HepG2 (cell line): ENCODE results near the gene CD248. TPM values are rescaled to one million over a fixed set of nuclear protein-coding genes. Genes with fewer than 3 reads are reported as not detected.

ENCODE experiments used
- BHLHE40 ChIP-seq: IDR thresholded peaks from 2 replicates; pipeline ENCODE4 v1.6.1; 2011; ENCODE audit warnings: low read length, improper control_type of control experiment
- DBP ChIP-seq: sonication (generic); formaldehyde crosslinking; IDR thresholded peaks from 2 replicates; pipeline ENCODE4 v1.4.0; 2020; ENCODE audit warnings: missing genetic modification reagents; ENCODE audit errors: not compliant biosample characterization
- E2F2 ChIP-seq: sonication (generic); formaldehyde crosslinking; IDR thresholded peaks from 2 replicates; pipeline ENCODE4 v1.4.0; 2020; ENCODE audit warnings: missing genetic modification reagents, borderline replicate concordance
- LBX2 ChIP-seq: sonication (generic); formaldehyde crosslinking; IDR thresholded peaks from 2 replicates; pipeline ENCODE4 v1.5.0; 2020; ENCODE audit warnings: missing genetic modification reagents, mild to moderate bottlenecking, borderline replicate concordance
- MAZ ChIP-seq, 2 experiments: sonication (generic) in 1 of 2; formaldehyde crosslinking in 1 of 2; IDR thresholded peaks; 2 replicates each; pipeline versions ENCODE4 v1.5.0 to v1.6.1; 2012 to 2020; ENCODE audit warnings: low read depth in 2 of 2, mild to moderate bottlenecking in 2 of 2, borderline replicate concordance in 1 of 2, improper control_type of control experiment in 1 of 2, low read length in 1 of 2, missing genetic modification reagents in 1 of 2, moderate library complexity in 1 of 2
- PAXIP1 ChIP-seq: sonication (generic); formaldehyde crosslinking; conservative IDR thresholded peaks from 2 replicates; pipeline ENCODE4 v1.4.0; 2020; ENCODE audit warnings: mild to moderate bottlenecking, missing genetic modification reagents, moderate library complexity
- PCBP1 ChIP-seq: fragments of 200-400 bp; formaldehyde crosslinking; IDR thresholded peaks from 2 replicates; pipeline ENCODE4 v1.6.1; 2017; ENCODE audit warnings: mild to moderate bottlenecking, low read depth, low read length, borderline replicate concordance
- PCBP2 ChIP-seq: fragments of 200-400 bp; formaldehyde crosslinking; optimal IDR thresholded peaks from 2 replicates; pipeline ENCODE3; 2018; ENCODE audit warnings: low read length, low read depth; ENCODE audit not compliant: poor library complexity, severe bottlenecking
- PHF8 ChIP-seq: sonication (generic); formaldehyde crosslinking; IDR thresholded peaks from 2 replicates; pipeline ENCODE4 v1.5.0; 2020; ENCODE audit warnings: missing genetic modification reagents
- RORA ChIP-seq: sonication (generic); formaldehyde crosslinking; IDR thresholded peaks from 2 replicates; pipeline ENCODE4 v1.5.0; 2020; ENCODE audit warnings: mild to moderate bottlenecking, missing genetic modification reagents, moderate library complexity
- TEAD2 ChIP-seq: sonication (generic); formaldehyde crosslinking; IDR thresholded peaks from 2 replicates; pipeline ENCODE4 v1.9.0; 2021; ENCODE audit warnings: missing genetic modification reagents
- ZNF121 ChIP-seq: sonication (generic); formaldehyde crosslinking; IDR thresholded peaks from 2 replicates; pipeline ENCODE4 v1.5.0; 2020; ENCODE audit warnings: mild to moderate bottlenecking, missing genetic modification reagents
- ZNF136 ChIP-seq: sonication (generic); formaldehyde crosslinking; IDR thresholded peaks from 2 replicates; pipeline ENCODE4 v1.8.1; 2022; ENCODE audit warnings: low read depth, mild to moderate bottlenecking, moderate library complexity, missing genetic modification reagents
- ZNF18 ChIP-seq: sonication (generic); formaldehyde crosslinking; IDR thresholded peaks from 2 replicates; pipeline ENCODE4 v1.8.0; 2022; ENCODE audit warnings: mild to moderate bottlenecking, missing genetic modification reagents; ENCODE audit not compliant: insufficient replicate concordance
- ZNF180 ChIP-seq: sonication (generic); formaldehyde crosslinking; IDR thresholded peaks from 2 replicates; pipeline ENCODE4 v1.4.0; 2020; ENCODE audit warnings: low read depth, missing genetic modification reagents, borderline replicate concordance
- ZNF768 ChIP-seq: sonication (generic); formaldehyde crosslinking; IDR thresholded peaks from 2 replicates; pipeline ENCODE4 v1.4.0; 2020; ENCODE audit warnings: missing genetic modification reagents
- ZSCAN29 ChIP-seq: sonication (generic); formaldehyde crosslinking; conservative IDR thresholded peaks from 2 replicates; pipeline ENCODE4 v1.4.0; 2020; ENCODE audit warnings: mild to moderate bottlenecking, missing genetic modification reagents
- polyA plus RNA-seq, 8 experiments: library from polyadenylated mRNA; depleted of rRNA in 3 of 8; stranded (reverse) in 7 of 8; unstranded in 1 of 8; fragments of >200 nt; fragmentation: Illumina TruSeq in 4 of 8; extraction: Trizol in 4 of 8; gene quantifications; 2 replicates each; pipeline versions ENCODE4 v1.2.1 to v1.2.3, GENCODE V29; 2011 to 2016; ENCODE audit warnings: low read depth in 4 of 8, missing spikeins in 1 of 8, mixed read lengths in 1 of 8; ENCODE audit not compliant: insufficient read depth in 1 of 8
- total RNA-seq, 5 experiments: library from RNA; depleted of rRNA; stranded (reverse); fragments of >200 nt; fragmentation: Illumina TruSeq; extraction: Trizol; gene quantifications; 2 replicates each; pipeline ENCODE4 v1.2.3, GENCODE V29; 2016; ENCODE audit warnings: low read depth in 1 of 5

The CD248 gene
- total and polyA plus RNA-seq, 2 of the 13 experiments (the other 11 are each of a cell fraction or from before 2014, with no cell fraction given): 0.25 to 0.35 TPM

- 0 out of 2 replicates have a peak, but pooled peaks have one; percentile 2 for TF ChIP-seq MAZ (IDR thresholded peaks at IDR 0.05; ENCODE audit: borderline replicate concordance, low read depth, low read length)
- TF ChIP-seq MAZ (CRISPR knock-in tag; IDR thresholded peaks at IDR 0.05; ENCODE audit: low read depth): peak; percentile 23; the same call in 1 of the 2 replicates
- 0 out of 2 replicates have a peak, but pooled peaks have one; percentile 36 for TF ChIP-seq LBX2 (CRISPR knock-in tag)
- TF ChIP-seq PCBP2: no peak
- TF ChIP-seq E2F2 (CRISPR knock-in tag): no peak
- no peak for TF ChIP-seq ZNF121 (CRISPR knock-in tag)
- TF ChIP-seq ZNF180 (CRISPR knock-in tag): no peak
- TF ChIP-seq PHF8 (CRISPR knock-in tag): peak; percentile 35
- TF ChIP-seq ZNF18: peak; percentile 39
- peak; percentile 34 for TF ChIP-seq DBP (CRISPR knock-in tag)
- TF ChIP-seq RORA (CRISPR knock-in tag): no peak
- 0 out of 2 replicates have a peak, but pooled peaks have one; percentile 1 for TF ChIP-seq PAXIP1 (CRISPR knock-in tag)
- TF ChIP-seq TEAD2 (CRISPR knock-in tag): no peak
- TF ChIP-seq ZNF136 (CRISPR knock-in tag): peak; percentile 32; the same call in 1 of the 2 replicates
- 0 out of 2 replicates have a peak, but pooled peaks have one; percentile 31 for TF ChIP-seq BHLHE40
- peak; percentile 14; the same call in 1 of the 2 replicates for TF ChIP-seq ZNF768 (CRISPR knock-in tag)
- 0 out of 2 replicates have a peak, but pooled peaks have one; percentile 13 for TF ChIP-seq ZSCAN29 (CRISPR knock-in tag)
- TF ChIP-seq PCBP1: 0 out of 2 replicates have a peak, but pooled peaks have one; percentile 35
These were observed 49.2 kb downstream of the CD248 start (continued) for GRCh38 chr11:66267379-66268243.
